ENCODE data around the gene SEMA6C. TPM values are rescaled to one million over a fixed set of nuclear protein-coding genes. Genes with fewer than 3 reads are reported as not detected.
"Not testable (repeated sequence)": the region's sequence is repeated elsewhere in the genome, so short reads cannot be mapped to it uniquely, and the experiment has no call there.

The SEMA6C gene
- total and polyA plus RNA-seq, 2 of the 13 experiments (the other 11 are each of a cell fraction or from before 2014, with no cell fraction given) = 1.4 to 2.9 TPM

DNA sequence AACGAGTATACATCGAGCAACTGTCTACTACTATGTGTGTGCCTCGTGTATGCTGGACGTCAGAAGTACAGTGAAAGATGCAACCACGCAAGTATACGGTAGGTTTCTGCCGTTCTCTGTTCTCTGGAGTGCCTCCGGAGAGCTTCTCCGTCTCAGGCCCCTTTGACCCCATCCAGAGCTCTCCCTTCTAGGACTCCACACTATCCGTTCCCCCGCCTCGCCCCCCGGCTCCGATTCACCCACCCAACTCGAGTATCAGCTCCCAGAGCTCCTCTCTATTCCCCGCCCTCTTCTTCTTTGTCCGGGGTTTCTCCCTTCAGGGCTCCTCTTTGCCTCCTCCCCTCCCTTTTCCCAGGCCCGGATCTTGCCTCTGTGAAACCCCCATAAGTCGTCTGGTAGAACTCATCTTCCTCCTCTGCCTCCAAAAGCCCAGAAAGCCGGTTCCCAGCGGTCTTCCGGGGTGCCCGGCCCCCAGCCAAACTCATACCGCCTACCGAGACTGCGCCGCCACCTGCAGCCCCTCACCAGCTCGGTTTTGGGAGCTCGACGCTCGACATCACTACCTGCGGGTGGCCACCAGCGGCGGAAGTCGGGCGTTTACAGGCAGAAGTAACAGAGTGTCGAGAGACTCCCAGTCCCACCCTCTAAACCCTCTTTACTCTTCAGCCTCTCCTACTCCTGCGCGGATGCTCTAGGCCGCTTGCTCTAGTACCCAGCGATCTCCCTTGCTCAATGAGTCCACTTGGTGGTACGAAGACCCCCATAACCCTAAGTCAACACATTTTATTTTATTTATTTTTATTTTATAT is 43.4 kb upstream of the SEMA6C start, which contains the start of gene VPS72 (continued):
- TF ChIP-seq, protein P1, sequence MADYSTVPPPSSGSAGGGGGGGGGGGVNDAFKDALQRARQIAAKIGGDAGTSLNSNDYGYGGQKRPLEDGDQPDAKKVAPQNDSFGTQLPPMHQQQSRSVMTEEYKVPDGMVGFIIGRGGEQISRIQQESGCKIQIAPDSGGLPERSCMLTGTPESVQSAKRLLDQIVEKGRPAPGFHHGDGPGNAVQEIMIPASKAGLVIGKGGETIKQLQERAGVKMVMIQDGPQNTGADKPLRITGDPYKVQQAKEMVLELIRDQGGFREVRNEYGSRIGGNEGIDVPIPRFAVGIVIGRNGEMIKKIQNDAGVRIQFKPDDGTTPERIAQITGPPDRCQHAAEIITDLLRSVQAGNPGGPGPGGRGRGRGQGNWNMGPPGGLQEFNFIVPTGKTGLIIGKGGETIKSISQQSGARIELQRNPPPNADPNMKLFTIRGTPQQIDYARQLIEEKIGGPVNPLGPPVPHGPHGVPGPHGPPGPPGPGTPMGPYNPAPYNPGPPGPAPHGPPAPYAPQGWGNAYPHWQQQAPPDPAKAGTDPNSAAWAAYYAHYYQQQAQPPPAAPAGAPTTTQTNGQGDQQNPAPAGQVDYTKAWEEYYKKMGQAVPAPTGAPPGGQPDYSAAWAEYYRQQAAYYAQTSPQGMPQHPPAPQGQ (CRISPR knock-in tag; IDR thresholded peaks at IDR 0.05; ENCODE audit: borderline replicate concordance) = no peak
- no peak for TF ChIP-seq MED8 (CRISPR knock-in tag; IDR thresholded peaks at IDR 0.05; ENCODE audit: insufficient replicate concordance)
- TF ChIP-seq RELA (CRISPR knock-in tag; IDR thresholded peaks at IDR 0.05) = no peak
- no peak for TF ChIP-seq BHLHE40 (IDR thresholded peaks at IDR 0.05; ENCODE audit: low read length)

DNA sequence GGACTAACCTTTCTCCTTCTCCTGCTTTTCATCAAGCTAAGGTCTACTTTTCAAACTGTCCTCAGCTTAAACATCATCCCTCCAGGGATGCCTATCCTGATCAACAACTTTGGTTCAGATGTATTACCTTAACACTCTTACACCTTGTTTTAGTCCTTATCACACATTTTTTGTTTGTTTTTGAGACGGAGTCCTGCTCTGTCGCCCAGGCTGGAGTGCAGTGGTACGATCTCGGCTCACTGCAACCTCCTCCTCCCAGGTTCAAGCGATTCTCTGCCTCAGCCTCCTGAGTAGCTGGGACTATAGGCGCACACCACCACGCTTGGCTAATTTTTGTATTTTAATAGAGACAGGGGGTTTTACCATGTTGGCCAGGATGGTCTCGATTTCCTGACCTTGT is 42.2 kb upstream of the SEMA6C start:
- H2AFZ ChIP-seq (ENCODE audit: low read length); H4K20me1 ChIP-seq (ENCODE audit: insufficient read depth, low read length); intact Hi-C loops (cut with micrococcal nuclease; ENCODE audit: unreplicated experiment); H3K27me3 ChIP-seq (ENCODE audit: control insufficient read depth in 1 of 2, insufficient read depth in 2 of 2, low read length in 2 of 2); in situ Hi-C loops (cut with HindIII; ENCODE audit: extremely low pct_ligation_motif_present, low pct_unique_long_range_greater_than_20kb); FAIRE-seq; CTCF ChIA-PET (ENCODE audit: low intra/inter-chr PET ratio, low total read pairs); H3K9me3 ChIP-seq (ENCODE audit: low read length); DNase-seq (ENCODE audit: low spot score); BruUV-seq (replicated peaks): not testable (repeated sequence)
- peaks cover 15% of the 10 kb centered on the region for H3K79me2 ChIP-seq (ENCODE audit: insufficient read depth, low read length)
- POLR2A ChIA-PET = interaction anchor here (1.0 to 1.5 kb wide), 2 partner anchors 8 to 29 kb away, joined by 3 to 4 read pairs; no protein-coding TSS in a partner anchor
- H3K36me3 ChIP-seq (replicated peaks in 1 of 2; ENCODE audit: control insufficient read depth in 1 of 2, insufficient read depth in 2 of 2, low read length in 2 of 2) = peaks cover 5 to 14% of the 10 kb centered on the region in 2 experiments
- peaks cover 31% of the 10 kb centered on the region for H3K4me1 ChIP-seq (ENCODE audit: insufficient read depth, low read length)
- peak overlapping the region; percentile 76 for H3K9ac ChIP-seq (ENCODE audit: insufficient read depth, low read depth, low read length)
- peak overlapping the region; percentile 93 for H3K4me2 ChIP-seq (ENCODE audit: low read depth, low read length)
- WGBS (ENCODE audit: low lambda C conversion rate) = 7% methylated on average over 8 of the region's 8 CpGs
- H3K4me3 ChIP-seq (replicated peaks in 1 of 3; ENCODE audit: insufficient read depth in 1 of 3, low read depth in 2 of 3, low read length in 3 of 3) = peak overlapping the region; percentile 33 to 82 (median 81); a peak in 4 of 6 replicates
- TF ChIP-seq ZNF441 (CRISPR knock-in tag; IDR thresholded peaks at IDR 0.05; ENCODE audit: borderline replicate concordance) = peak; percentile 98
- peak; percentile 37; the same call in 1 of the 2 replicates for TF ChIP-seq ZFY (CRISPR knock-in tag; IDR thresholded peaks at IDR 0.05)
- peak overlapping the region; percentile 78 for H3K27ac ChIP-seq (ENCODE audit: extremely low read length, insufficient read depth, low read length)
- ATAC-seq = peak; percentile 20; the same call in 2 of the 3 replicates
